Dermis blood vessel endothelial cell (primary cell): Measurements from ENCODE around the gene OR52N5. TPM values are rescaled to one million over a fixed set of nuclear protein-coding genes. Genes with fewer than 3 reads are reported as not detected.

Experiments used
- DNase-seq: peaks from one replicate; pipeline ENCODE4 v3.0.0; 2010
- total RNA-seq: library from RNA; depleted of rRNA; stranded (reverse); fragments of >200 nt; gene quantifications from 2 replicates; pipeline ENCODE4 v1.2.3, GENCODE V29; 2014

The OR52N5 gene
- total RNA-seq: not detected in 2 replicates

- DNase-seq: no peak
Observed at GRCh38 chr11:5783255-5783654, at the start of gene OR52N5. TSS of gene OR52N5 (minus strand) at chr11:5783355. CDS start at chr11:5778634, 4,721 bp downstream.

DNA sequence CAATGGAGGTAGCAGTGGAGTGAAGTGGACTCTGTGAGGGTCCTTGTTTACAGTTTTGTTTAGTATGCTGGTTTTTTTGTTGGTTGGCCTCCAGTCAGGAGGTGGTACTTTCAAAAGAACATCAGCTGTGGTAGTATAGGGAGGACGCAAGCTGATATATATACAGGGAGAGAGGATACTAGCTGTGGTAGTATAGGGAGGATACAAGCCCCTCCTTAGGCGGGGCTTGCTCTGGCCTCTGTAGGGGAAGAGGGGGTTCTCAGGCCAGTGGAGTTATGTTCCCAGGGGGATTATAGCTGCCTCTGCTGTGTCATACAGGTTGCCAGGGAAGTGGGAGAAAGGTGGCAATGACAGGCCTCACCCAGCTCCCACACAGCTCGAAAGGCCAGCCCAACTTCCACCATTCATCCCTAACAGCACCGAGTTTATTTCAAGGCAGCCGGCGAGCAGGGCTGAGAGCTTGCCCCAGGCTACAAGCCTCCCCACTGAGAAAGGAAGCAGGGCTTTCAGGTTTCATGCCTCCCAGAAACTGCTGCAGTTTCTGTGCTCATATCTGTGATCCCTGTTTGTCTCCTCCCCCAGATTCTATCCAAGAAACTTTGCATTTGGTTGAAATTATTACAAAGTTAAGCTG lies 48.2 kb upstream of the OR52N5 start:
- DNase-seq: no peak

DNA sequence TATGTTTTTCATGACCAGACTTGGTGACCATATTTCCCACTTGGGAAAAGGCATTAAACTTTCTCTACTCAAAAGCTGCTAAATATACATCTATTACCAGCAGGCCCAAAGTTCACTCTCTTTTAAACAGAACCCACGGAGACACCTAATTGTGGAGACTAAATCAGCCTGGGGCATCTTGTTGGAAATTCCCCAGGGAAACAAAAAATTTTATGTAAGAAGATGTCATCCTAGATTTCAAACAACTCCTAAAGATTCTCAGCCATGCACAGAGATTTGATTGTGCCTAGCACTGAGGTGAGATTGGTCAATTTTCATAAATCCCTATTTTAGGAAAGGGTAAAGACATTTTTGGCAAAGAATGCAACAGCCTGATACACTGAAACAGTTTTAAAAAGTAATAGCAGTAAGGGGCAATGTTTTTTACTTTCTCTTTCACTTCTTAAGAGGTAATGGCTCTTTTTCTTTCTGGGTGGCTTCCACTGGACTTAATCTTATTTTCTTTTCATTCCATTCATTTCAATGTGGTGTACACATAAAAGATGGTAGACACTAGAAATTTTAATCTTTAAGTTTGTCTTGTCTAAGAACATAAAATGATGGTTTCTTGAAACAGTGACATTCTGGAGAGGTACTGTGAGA lies 35.2 kb upstream of the OR52N5 start:
- no peak for DNase-seq

DNA sequence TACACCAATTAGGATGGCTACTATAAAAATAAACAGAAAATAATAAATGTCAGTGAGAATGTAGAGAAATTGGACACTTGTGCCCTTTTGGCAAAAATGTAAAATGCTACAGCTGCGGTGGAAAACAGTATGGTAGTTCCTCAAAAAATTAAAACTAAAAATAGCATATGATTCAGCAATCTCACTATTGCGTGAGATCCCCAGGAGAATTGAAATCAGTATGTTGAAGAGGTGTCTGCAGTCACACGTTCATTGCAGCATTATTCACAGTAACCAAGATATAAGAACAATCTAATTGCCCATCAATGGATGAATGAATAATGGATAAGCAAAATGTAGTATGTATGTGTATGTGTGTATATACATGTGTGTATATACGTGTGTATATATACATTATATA lies 32.4 kb upstream of the OR52N5 start:
- DNase-seq: no peak

DNA sequence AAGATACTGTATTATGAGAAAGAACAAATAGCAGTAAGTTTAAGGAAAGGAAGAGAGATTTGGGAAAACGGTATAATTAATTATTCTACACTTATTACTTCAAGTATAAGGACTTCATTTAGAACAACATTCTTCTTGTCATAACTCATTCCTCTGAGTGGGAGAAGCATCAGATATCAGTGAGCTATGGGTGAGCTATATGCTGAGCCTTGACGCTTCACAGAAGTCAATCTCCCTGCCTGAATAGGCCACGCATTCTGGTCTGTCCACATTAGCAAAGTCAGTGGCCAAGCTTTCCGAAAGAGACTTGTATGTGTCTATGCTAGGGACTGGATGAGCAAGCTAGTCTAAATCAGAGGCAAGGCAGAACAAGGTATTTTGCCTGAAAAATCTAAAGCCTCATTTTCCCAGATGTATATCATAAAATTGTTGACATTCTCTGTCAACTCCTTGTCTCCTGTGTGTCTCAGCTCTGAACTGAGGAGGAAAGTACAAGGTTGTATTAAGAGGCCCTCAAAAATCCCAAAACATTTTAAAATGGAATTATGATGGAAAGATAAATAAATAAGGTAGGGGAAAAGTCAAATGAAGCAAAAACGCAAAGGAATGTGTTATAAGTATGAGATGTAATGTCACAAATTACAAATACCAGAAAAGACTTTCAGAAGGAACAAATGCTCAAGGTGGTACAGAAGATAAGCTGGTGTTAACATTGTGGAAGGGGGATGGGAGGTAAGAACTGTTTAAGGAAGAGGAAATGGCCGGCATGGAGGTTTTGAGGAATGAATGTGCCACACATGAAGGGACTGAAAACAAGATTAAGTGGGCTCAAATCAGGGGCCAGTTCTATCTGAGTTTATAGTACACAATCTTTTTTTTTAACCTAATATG lies 27.0 kb upstream of the OR52N5 start:
- DNase-seq: no peak

GRCh38 chr11:5809122-5809519 lies 26.0 kb upstream of the OR52N5 start:
- peak; percentile 17 for DNase-seq

GRCh38 chr11:5808500-5809121 lies 25.5 kb upstream of the OR52N5 start, which contains the start of gene OR52N2:
TSS of gene OR52N2 (plus strand) at chr11:5808924. CDS start at chr11:5820336, 11,412 bp downstream.
- peak; percentile 83 for DNase-seq

DNA sequence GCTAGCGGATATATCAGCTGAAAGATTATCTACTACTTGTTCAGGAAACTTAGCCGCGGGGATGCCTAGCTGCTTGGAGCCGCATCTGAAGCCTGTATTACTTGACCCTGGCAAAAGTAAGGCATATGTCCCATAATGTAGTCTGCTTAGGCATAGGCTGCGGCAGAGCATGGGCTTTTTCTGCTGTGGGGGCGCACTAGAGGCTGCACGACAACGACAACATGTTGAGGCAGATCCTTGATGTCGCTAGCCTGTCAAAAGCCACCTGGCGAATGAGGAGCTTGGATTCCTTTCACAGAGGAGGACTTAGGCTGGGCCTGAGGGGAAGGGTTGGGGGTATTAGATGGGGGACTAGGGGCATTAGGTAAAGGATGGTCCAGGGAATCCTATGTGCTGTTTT lies 24.4 kb upstream of the OR52N5 start:
- DNase-seq: no peak

- no peak for DNase-seq
Observed at GRCh38 chr11:5803982-5804381, 20.8 kb upstream of the OR52N5 start.

- no peak for DNase-seq
Observed at GRCh38 chr11:5796541-5796940, 13.4 kb upstream of the OR52N5 start.

DNA sequence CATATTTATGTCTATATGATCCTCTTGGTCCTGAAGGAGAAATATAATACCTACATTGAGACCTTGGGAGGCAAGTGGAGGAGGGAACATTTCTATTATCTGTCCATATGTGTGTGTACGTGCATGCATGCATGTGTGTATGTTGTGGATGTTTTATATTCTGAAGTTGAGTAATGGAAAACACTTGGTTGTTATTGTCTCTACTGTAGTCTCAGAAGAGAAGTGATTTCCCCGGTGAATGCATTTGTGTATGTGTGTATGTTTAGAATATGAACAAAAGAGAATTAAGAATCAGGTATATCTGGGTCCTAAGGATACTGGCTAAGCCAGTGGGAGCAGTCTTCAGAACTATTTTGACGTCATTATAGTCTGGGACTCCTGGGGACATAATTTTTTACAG lies 8.0 kb upstream of the OR52N5 start, which contains the start of gene OR52N1:
OR52N1 (minus strand) TSS at position 101 of the 400 bp plus-strand sequence. CDS start 2,449 bp downstream, outside the sequence.
- DNase-seq: no peak

GRCh38 chr11:5767056-5767455 lies 16.1 kb downstream of the OR52N5 start:
- no peak for DNase-seq

DNA sequence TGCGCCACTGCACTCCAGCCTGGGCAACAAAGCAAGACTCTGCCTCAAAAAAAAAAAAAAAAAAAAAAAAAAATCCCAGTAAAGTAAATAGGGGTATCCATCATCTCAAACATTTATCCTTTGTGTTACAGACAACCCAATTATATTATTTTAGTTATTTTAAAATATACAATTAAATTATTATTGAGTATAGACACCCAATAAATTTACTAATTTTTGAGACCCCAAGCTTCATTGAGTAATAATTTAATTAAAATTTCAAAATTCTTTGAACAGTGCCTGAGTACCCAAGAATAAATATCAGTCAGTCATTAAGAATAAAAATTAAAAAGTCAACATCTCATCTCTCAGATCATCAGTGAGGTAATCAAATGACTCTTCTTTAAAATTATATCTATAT lies 29.2 kb downstream of the OR52N5 start, which contains the start of gene OR52N4:
OR52N4 (plus strand) TSS at position 301 of the 400 bp plus-strand sequence. CDS start 498 bp downstream, outside the sequence.
- no peak for DNase-seq

GRCh38 chr11:5749836-5750235 lies 33.3 kb downstream of the OR52N5 start:
- DNase-seq: no peak

DNA sequence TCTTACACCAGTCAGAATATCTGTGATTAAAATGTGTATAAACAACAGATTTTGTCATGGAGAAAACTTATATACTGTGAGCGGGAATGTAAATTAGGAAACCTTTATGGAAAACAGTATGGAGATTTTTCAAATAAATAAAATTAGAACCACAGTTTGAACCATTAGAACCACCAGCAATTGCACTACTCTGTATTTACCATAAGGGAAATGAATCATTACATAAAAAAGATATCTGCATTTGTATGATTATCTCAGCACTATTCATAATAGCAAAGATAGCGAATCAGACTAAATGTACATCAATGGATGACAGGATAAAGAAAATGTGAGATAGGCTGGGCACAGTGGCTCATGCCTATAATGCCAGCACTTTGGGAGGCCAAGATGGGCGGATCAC lies 36.5 kb downstream of the OR52N5 start:
- DNase-seq: no peak

GRCh38 chr11:5738431-5738830 lies 44.7 kb downstream of the OR52N5 start:
- no peak for DNase-seq

- no peak for DNase-seq
Observed at GRCh38 chr11:5737670-5738392, 45.3 kb downstream of the OR52N5 start.

DNA sequence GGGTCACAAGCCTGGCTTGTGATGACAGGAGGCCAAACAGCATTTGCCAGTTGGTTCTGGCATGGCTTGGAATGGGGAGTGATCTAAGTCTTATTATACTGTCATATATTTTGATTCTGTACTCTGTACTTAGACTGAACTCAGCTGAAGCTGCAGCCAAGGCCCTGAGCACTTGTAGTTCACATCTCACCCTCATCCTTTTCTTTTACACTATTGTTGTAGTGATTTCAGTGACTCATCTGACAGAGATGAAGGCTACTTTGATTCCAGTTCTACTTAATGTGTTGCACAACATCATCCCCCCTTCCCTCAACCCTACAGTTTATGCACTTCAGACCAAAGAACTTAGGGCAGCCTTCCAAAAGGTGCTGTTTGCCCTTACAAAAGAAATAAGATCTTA lies 46.1 kb downstream of the OR52N5 start:
- no peak for DNase-seq

- DNase-seq: no peak
Observed at GRCh38 chr11:5736396-5736795, 46.8 kb downstream of the OR52N5 start, which contains the start of gene OR56B1. TSS of gene OR56B1 (plus strand) at chr11:5736448. CDS start at chr11:5736517, 69 bp downstream.

DNA sequence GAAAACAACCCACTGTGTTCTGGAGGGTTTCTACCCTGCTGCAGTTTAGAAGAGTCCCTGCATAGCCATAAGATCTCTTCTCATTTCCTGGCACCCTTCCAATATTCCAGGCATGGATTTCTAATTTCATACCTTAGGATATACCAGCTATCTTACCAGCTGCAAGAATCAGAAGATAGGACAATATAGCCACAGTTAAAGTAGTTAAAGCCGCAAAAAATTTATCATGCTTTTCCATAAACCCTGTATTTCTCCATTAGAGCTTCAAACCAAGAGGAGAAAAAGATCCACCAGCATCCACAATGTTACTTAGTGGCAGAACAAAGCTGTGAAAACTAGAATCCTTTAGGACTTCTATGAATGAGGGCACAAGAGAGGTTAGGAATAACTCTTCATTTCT lies 55.5 kb downstream of the OR52N5 start:
- no peak for DNase-seq

- DNase-seq: no peak
Observed at GRCh38 chr11:5726351-5726750, 56.8 kb downstream of the OR52N5 start.
